Ishikawa (cell line): ENCODE measurements around the gene MAST4.

ENCODE experiments used
- CEBPB ChIP-seq: IDR thresholded peaks from 2 replicates; pipeline ENCODE4 v1.6.1; 2012
- CREB1 ChIP-seq: IDR thresholded peaks from 2 replicates; pipeline ENCODE4 v1.6.1; 2012; ENCODE audit warnings: low read depth
- EGR1 ChIP-seq: IDR thresholded peaks from 2 replicates; pipeline ENCODE4 v1.6.1; 2012
- EP300 ChIP-seq: IDR thresholded peaks from 2 replicates; pipeline ENCODE4 v1.6.1; 2012; ENCODE audit warnings: borderline replicate concordance
- MAX ChIP-seq: IDR thresholded peaks from 2 replicates; pipeline ENCODE4 v1.6.1; 2012
- RAD21 ChIP-seq: IDR thresholded peaks from 2 replicates; pipeline ENCODE4 v1.6.1; 2012; ENCODE audit warnings: low read depth
- REST ChIP-seq: IDR thresholded peaks from 2 replicates; pipeline ENCODE4 v1.6.1; 2012; ENCODE audit warnings: low read depth, mild to moderate bottlenecking
- TEAD4 ChIP-seq: IDR thresholded peaks from 2 replicates; pipeline ENCODE4 v1.6.1; 2012
- USF1 ChIP-seq: IDR thresholded peaks from 2 replicates; pipeline ENCODE4 v1.6.1; 2012
- YY1 ChIP-seq: IDR thresholded peaks from 2 replicates; pipeline ENCODE4 v1.6.1; 2012; ENCODE audit warnings: low read depth
- ZBTB7A ChIP-seq: IDR thresholded peaks from 2 replicates; pipeline ENCODE4 v1.6.1; 2012; ENCODE audit warnings: low read depth

- TF ChIP-seq YY1 (no peak), EGR1 (no peak), MAX (no peak), USF1 (no peak), CEBPB (no peak), REST (no peak), CREB1 (no peak), TEAD4 (peak; percentile 19; the same call in 1 of the 2 replicates), RAD21 (no peak), EP300 (no peak), ZBTB7A (no peak)
Measured at GRCh38 chr5:66621146-66621545, 25.0 kb downstream of the MAST4 start.
